Upper lobe of right lung (tissue), 1 donor: ENCODE results near the gene HDAC7. TPM values are rescaled to one million over a fixed set of nuclear protein-coding genes. Genes with fewer than 3 reads are reported as not detected.

Experiments used
- ATAC-seq: fragments of 200-7000 bp; cut with Tn5 transposase; one replicate; pipeline ENCODE4 v1.9.1; 2020; ENCODE audit warnings: mild to moderate bottlenecking, moderate library complexity
- DNase-seq: peaks from one replicate; pipeline ENCODE4 v3.0.0-alpha.2; 2020
- H3K27ac ChIP-seq: fragments of 200-600 bp; one replicate; pipeline ENCODE4 v1.8.0; 2022
- H3K27me3 ChIP-seq: fragments of 200-600 bp; one replicate; pipeline ENCODE4 v1.8.0; 2022; ENCODE audit warnings: mild to moderate bottlenecking
- H3K36me3 ChIP-seq: fragments of 200-600 bp; one replicate; pipeline ENCODE4 v1.8.0; 2022
- H3K4me1 ChIP-seq: fragments of 200-600 bp; one replicate; pipeline ENCODE4 v1.8.0; 2022
- H3K4me3 ChIP-seq: fragments of 200-600 bp; one replicate; pipeline ENCODE4 v1.8.0; 2022; ENCODE audit warnings: mild to moderate bottlenecking
- H3K9me3 ChIP-seq: fragments of 200-600 bp; one replicate; pipeline ENCODE4 v1.8.0; 2022
- CTCF ChIP-seq: fragments of 200-600 bp; IDR thresholded peaks from one replicate; pipeline ENCODE4 v1.8.0; 2022; ENCODE audit warnings: antibody characterized with exemption
- intact Hi-C: fragments of 100-400 bp; cut with DNase I; formaldehyde crosslinking; loops from one replicate; pipeline ENCODE4 v1.11.0; 2022
- total RNA-seq: library from RNA; stranded (reverse); fragmentation: NEBNext Ultra II Directional; extraction: Animal tissue kit (Norgen Biotek cat#: 25700); gene quantifications from one replicate; pipeline ENCODE4 v1.2.1, GENCODE V29; 2021
- donor health status: DM: no; HTN: yes; CAD: no; lungs with severe emphysema.

HDAC7 gene
- total RNA-seq, 1 donor from 2014 or later: 135 TPM

- intact Hi-C loops: no loop called here
- Histone ChIP-seq H3K27me3 (no peaks in the 10 kb centered on the region), H3K9me3 (no peaks in the 10 kb centered on the region), H3K4me3 (no peak overlapping the region), H3K27ac (no peak overlapping the region), H3K36me3 (peaks cover 5% of the 10 kb centered on the region), H3K4me1 (peaks cover 27% of the 10 kb centered on the region)
- no peak for TF ChIP-seq CTCF
- DNase-seq (no peak), ATAC-seq (no peak)
Observed at GRCh38 chr12:47743311-47743860, 76.3 kb downstream of the HDAC7 start.

GRCh38 chr12:47742253-47742825 lies 77.4 kb downstream of the HDAC7 start:
- DNase-seq (peak; percentile 85), ATAC-seq (peak; percentile 53)
- Histone ChIP-seq H3K4me1 (peaks cover 36% of the 10 kb centered on the region), H3K9me3 (no peaks in the 10 kb centered on the region), H3K27me3 (no peaks in the 10 kb centered on the region), H3K36me3 (peaks cover 4% of the 10 kb centered on the region), H3K27ac (no peak overlapping the region), H3K4me3 (no peak overlapping the region)
- peak; percentile 97 for TF ChIP-seq CTCF
- intact Hi-C loops: no loop called here

GRCh38 chr12:47741340-47741703 lies 78.4 kb downstream of the HDAC7 start:
- H3K27me3 ChIP-seq: no peaks in the 10 kb centered on the region
- TF ChIP-seq CTCF: no peak
- H3K9me3 ChIP-seq: no peaks in the 10 kb centered on the region
- ATAC-seq (no peak), DNase-seq (peak; percentile 81)
- intact Hi-C loops: no loop called here
- H3K27ac ChIP-seq: no peak overlapping the region
- no peaks in the 10 kb centered on the region for H3K36me3 ChIP-seq
- H3K4me1 ChIP-seq: peaks cover 46% of the 10 kb centered on the region
- H3K4me3 ChIP-seq: no peak overlapping the region

- intact Hi-C loops: no loop called here
- H3K4me3 ChIP-seq: no peak overlapping the region
- H3K27me3 ChIP-seq: no peaks in the 10 kb centered on the region
- no peak for TF ChIP-seq CTCF
- ATAC-seq (no peak), DNase-seq (no peak)
- peak overlapping the region; percentile 47 for H3K27ac ChIP-seq
- H3K36me3 ChIP-seq: no peaks in the 10 kb centered on the region
- peaks cover 52% of the 10 kb centered on the region for H3K4me1 ChIP-seq
- no peaks in the 10 kb centered on the region for H3K9me3 ChIP-seq
Observed at GRCh38 chr12:47740606-47741339, 78.9 kb downstream of the HDAC7 start.

GRCh38 chr12:47739979-47740378 lies 79.7 kb downstream of the HDAC7 start:
- intact Hi-C loops: no loop called here
- H3K27me3 ChIP-seq: no peaks in the 10 kb centered on the region
- H3K27ac ChIP-seq: peak overlapping the region; percentile 25
- H3K4me3 ChIP-seq: no peak overlapping the region
- H3K36me3 ChIP-seq: no peaks in the 10 kb centered on the region
- no peak for DNase-seq
- no peak for ATAC-seq
- H3K9me3 ChIP-seq: no peaks in the 10 kb centered on the region
- no peak for TF ChIP-seq CTCF
- peaks cover 60% of the 10 kb centered on the region for H3K4me1 ChIP-seq
